ENCODE results near the gene SORCS2.

DNA sequence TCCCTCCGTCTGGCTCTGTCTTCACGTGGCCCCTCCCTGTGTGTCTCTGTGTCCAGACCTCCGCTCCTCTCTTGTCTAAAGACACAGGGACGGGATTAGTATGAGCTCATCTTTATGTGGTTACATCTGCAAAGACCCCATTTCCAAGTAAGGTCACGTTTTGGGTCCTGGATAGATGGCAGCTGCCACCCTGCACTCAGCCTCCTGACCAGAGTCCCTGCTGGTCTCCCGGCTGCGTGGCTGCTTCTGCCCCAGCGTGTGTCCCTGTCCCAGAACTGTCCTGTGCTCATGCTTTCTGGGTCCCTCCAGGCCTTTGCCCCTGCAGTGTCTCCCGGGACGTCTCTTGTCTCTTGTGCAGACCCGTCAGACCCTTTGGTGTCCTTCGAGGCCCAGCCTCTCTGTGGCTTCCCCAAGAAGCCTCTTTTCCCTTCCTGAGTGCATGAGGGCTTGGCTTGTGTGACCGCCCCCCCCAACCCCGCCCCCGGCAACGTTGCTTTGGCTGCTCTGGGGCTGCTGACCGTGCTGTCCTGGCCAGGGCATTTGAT lies 135.1 kb downstream of the SORCS2 start:
- TF ChIP-seq, protein P1, sequence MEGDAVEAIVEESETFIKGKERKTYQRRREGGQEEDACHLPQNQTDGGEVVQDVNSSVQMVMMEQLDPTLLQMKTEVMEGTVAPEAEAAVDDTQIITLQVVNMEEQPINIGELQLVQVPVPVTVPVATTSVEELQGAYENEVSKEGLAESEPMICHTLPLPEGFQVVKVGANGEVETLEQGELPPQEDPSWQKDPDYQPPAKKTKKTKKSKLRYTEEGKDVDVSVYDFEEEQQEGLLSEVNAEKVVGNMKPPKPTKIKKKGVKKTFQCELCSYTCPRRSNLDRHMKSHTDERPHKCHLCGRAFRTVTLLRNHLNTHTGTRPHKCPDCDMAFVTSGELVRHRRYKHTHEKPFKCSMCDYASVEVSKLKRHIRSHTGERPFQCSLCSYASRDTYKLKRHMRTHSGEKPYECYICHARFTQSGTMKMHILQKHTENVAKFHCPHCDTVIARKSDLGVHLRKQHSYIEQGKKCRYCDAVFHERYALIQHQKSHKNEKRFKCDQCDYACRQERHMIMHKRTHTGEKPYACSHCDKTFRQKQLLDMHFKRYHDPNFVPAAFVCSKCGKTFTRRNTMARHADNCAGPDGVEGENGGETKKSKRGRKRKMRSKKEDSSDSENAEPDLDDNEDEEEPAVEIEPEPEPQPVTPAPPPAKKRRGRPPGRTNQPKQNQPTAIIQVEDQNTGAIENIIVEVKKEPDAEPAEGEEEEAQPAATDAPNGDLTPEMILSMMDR (IDR thresholded peaks at IDR 0.05 in 4 of 5, conservative IDR thresholded peaks at IDR 0.05 in 1 of 5): no peak
- no peak for TF ChIP-seq POLR2A (IDR thresholded peaks at IDR 0.05)

All from gastrocnemius medialis (tissue), 4 donors.